Right lobe of liver (tissue), 6 donors: ENCODE data around the gene C1orf105. TPM values are rescaled to one million over a fixed set of nuclear protein-coding genes. Genes with fewer than 3 reads are reported as not detected.

Source experiments
- ATAC-seq, 4 donors: fragments of 200-7000 bp; cut with Tn5 transposase; one replicate each; pipeline ENCODE4 v1.9.1; 2020; ENCODE audit warnings: mild to moderate bottlenecking in 4 of 4, moderate library complexity in 4 of 4
- DNase-seq, 3 donors: peaks; one replicate each; pipeline ENCODE4 v3.0.0-alpha.2; 2020
- H3K27ac ChIP-seq, 3 donors: fragments of 200-600 bp; one replicate each; pipeline ENCODE4 v1.8.0; 2022
- H3K27me3 ChIP-seq, 2 donors: fragments of 200-600 bp; one replicate each; pipeline ENCODE4 v1.8.0; 2022
- H3K36me3 ChIP-seq, 4 donors: fragments of 200-600 bp; sonication (generic) in 1 of 4; one replicate each; pipeline versions ENCODE4 v1.5.1 to v1.8.0; 2017 to 2022; ENCODE audit warnings: control low read depth in 1 of 4
- H3K4me1 ChIP-seq, 4 donors: fragments of 200-600 bp; sonication (generic) in 1 of 4; one replicate each; pipeline versions ENCODE4 v1.5.1 to v1.8.0; 2017 to 2022; ENCODE audit warnings: control low read depth in 1 of 4
- H3K4me3 ChIP-seq, 3 donors: fragments of 200-600 bp; one replicate each; pipeline ENCODE4 v1.8.0; 2022
- H3K9me3 ChIP-seq, 4 donors: fragments of 200-600 bp; sonication (generic) in 1 of 4; one replicate each; pipeline versions ENCODE4 v1.5.1 to v1.8.0; 2017 to 2022; ENCODE audit warnings: control low read depth in 1 of 4
- CTCF ChIP-seq, 4 donors: fragments of 200-600 bp in 3 of 4; fragments of 450-650 bp in 1 of 4; IDR thresholded peaks; one replicate each; pipeline versions ENCODE4 v1.5.1 to v1.8.0; 2016 to 2022; ENCODE audit warnings: antibody characterized with exemption in 4 of 4, mild to moderate bottlenecking in 2 of 4
- POLR2A ChIP-seq: fragments of 450-650 bp; IDR thresholded peaks from one replicate; pipeline ENCODE4 v1.6.1; 2017; ENCODE audit warnings: antibody characterized with exemption, mild to moderate bottlenecking
- WGBS: methylation state at CpG from one replicate; pipeline ENCODE4 v1.1.6; 2018; ENCODE audit warnings: low coverage, low lambda C conversion rate; ENCODE audit not compliant: insufficient coverage; ENCODE audit errors: missing lambda C conversion rate; 5-methylcytosine and 5-hydroxymethylcytosine counted together
- intact Hi-C, 2 donors: fragments of 100-400 bp; cut with DNase I; formaldehyde crosslinking; loops; one replicate each; pipeline versions ENCODE4 v1.11.2 to v1.14.1; 2022
- total RNA-seq, 6 experiments: library from RNA; depleted of rRNA in 2 of 6; stranded (reverse); fragments of >200 nt in 2 of 6; fragmentation: NEBNext Ultra II Directional in 3 of 6; extraction: Animal tissue kit (Norgen Biotek cat#: 25700) in 3 of 6; gene quantifications; one replicate each; pipeline versions ENCODE4 v1.1.0 to v1.2.4, GENCODE V29; 2016 to 2023
- donor health status: DM: no; HTN: yes; CAD: no.
- donor health status: DM: no; HTN: no; CAD: no.
- donor health status: DM: no; HTN: no; CAD: no.
- donor health status: DM: no; HTN: yes; CAD: no.
- donor health status: DM: no; HTN: yes; CAD: no.

C1orf105 gene
- total RNA-seq, 6 experiments from 2014 or later, result 0.24 to 1.3 (median 0.46) TPM; not detected in 2

DNA sequence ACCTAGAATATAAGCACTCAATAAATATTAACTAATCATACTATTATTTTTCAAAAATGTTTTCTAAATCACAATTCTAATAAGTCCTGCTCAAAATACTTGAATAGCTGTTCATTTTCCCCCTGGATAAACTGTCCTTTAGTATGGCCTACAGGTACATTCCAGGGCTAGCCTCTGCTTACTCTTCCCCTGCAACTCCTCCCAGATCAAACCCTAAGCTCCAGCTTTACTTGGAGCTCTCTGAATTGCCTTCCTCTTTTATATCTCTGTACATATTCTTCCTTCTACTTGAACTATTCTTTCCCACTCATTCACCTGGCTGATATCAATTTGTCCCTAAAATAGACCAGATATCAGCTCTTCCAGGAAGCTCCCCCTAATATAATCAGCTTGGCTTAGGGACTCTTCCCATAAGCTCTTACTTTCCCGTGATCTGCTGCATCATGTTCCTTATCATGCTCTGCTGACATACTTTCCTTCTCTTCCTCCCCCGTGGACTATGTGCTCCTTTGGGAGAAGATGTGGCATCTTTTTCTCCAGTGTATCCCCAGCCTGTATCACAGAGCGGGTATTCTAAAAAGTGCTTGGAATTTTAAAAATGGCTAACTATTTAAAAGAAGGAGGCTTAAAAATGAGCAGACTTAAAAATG, 66.4 kb downstream of the C1orf105 start:
- Histone ChIP-seq H3K36me3 (no peaks in the 10 kb centered on the region), H3K4me1 (no peaks in the 10 kb centered on the region), H3K27ac (no peak overlapping the region), H3K4me3 (no peak overlapping the region), H3K27me3 (no peaks in the 10 kb centered on the region), H3K9me3 (no peaks in the 10 kb centered on the region)
- TF ChIP-seq POLR2A, result no peak
- ATAC-seq (no peak), DNase-seq (no peak)
- intact Hi-C loops, result no loop called here
- 63% methylated on average over 3 of the region's 3 CpGs for WGBS

DNA sequence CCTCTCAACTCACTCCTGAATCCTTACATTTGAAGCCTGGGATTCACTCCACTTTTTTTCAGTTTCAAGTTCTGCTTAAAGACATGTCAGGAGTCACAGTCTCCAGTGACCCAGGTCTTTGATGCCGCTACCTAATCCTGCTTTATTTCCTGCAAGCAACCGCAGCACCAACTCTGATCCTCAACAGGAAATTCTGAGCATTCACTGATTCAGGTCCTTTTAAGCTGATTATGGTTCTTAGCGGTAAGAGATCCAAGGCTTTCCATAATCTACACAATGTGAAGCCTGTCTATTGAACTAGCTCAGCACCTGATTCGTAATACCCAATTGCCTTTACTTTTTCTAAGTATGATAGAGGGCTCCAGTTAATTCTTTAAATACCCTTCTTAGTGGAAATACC, 67.1 kb downstream of the C1orf105 start:
- no peak for DNase-seq
- Histone ChIP-seq H3K4me3 (no peak overlapping the region), H3K4me1 (no peaks in the 10 kb centered on the region), H3K27me3 (no peaks in the 10 kb centered on the region), H3K9me3 (no peaks in the 10 kb centered on the region), H3K36me3 (no peaks in the 10 kb centered on the region), H3K27ac (no peak overlapping the region)
- WGBS, result 65% methylated on average over 4 of the region's 4 CpGs
- TF ChIP-seq CTCF (IDR thresholded peaks at IDR 0.05), result no peak
- no peak for TF ChIP-seq POLR2A
- ATAC-seq, result no peak
- intact Hi-C loops, result no loop called here

- no peaks in the 10 kb centered on the region for H3K9me3 ChIP-seq
- H3K36me3 ChIP-seq, result no peaks in the 10 kb centered on the region
- H3K4me3 ChIP-seq, result no peak overlapping the region
- no peak overlapping the region for H3K27ac ChIP-seq
- WGBS, result 86% methylated on average over 3 of the region's 3 CpGs
- H3K27me3 ChIP-seq, result no peaks in the 10 kb centered on the region
- DNase-seq (no peak), ATAC-seq (no peak)
- no peaks in the 10 kb centered on the region for H3K4me1 ChIP-seq
- intact Hi-C loops, result no loop called here
- TF ChIP-seq CTCF (IDR thresholded peaks at IDR 0.05) (no peak), POLR2A (no peak)
These were observed 67.9 kb downstream of the C1orf105 start for GRCh38 chr1:172488393-172488792.

GRCh38 chr1:172489847-172490246, 69.4 kb downstream of the C1orf105 start:
- H3K27me3 ChIP-seq, result no peaks in the 10 kb centered on the region
- intact Hi-C loops, result no loop called here

GRCh38 chr1:172492421-172492820, 71.9 kb downstream of the C1orf105 start:
- Histone ChIP-seq H3K27me3 (no peaks in the 10 kb centered on the region), H3K36me3 (no peaks in the 10 kb centered on the region), H3K4me1 (no peaks in the 10 kb centered on the region), H3K9me3 (no peaks in the 10 kb centered on the region), H3K27ac (no peak overlapping the region), H3K4me3 (no peak overlapping the region)
- intact Hi-C loops, result no loop called here
- WGBS, result 87% methylated on average over 1 of the region's 1 CpG
- ATAC-seq, result no peak
- no peak for DNase-seq
- TF ChIP-seq POLR2A, result no peak
- no peak for TF ChIP-seq CTCF (IDR thresholded peaks at IDR 0.05)

More at GRCh38 chr1:172489847-172490246, 69.4 kb downstream of the C1orf105 start:
- Histone ChIP-seq H3K4me1 (no peaks in the 10 kb centered on the region), H3K4me3 (no peak overlapping the region), H3K36me3 (no peaks in the 10 kb centered on the region), H3K27ac (no peak overlapping the region), H3K9me3 (no peaks in the 10 kb centered on the region)
- WGBS, result 75% methylated on average over 3 of the region's 3 CpGs
- DNase-seq (no peak), ATAC-seq (no peak)
- no peak for TF ChIP-seq CTCF (IDR thresholded peaks at IDR 0.05)
- TF ChIP-seq POLR2A, result no peak
